Heart left ventricle (tissue), 13 donors: ENCODE data around the gene ACVRL1.

Source experiments
- POLR2A ChIP-seq, 2 donors: fragments of 450-650 bp; IDR thresholded peaks; one replicate each; pipeline ENCODE4 v1.6.1; 2017; ENCODE audit warnings: antibody characterized with exemption in 2 of 2, mild to moderate bottlenecking in 2 of 2, moderate library complexity in 2 of 2
- TF ChIP-seq, protein P1 (sequence below), 12 donors: fragments of 200-600 bp; sonication (generic) in 4 of 12; IDR thresholded peaks; one replicate each; pipeline versions ENCODE4 v1.5.0 to v1.8.0; 2018 to 2022; ENCODE audit warnings: antibody characterized with exemption in 12 of 12, mild to moderate bottlenecking in 5 of 12
- donor health status: ischemic (EF 13 %, LVEDD 7.1; RV severe dilation, severe dysfunction).
- donor health status: DM: no; HTN: yes; CAD: no.
- donor health status: DM: no; HTN: no; CAD: no.
- donor health status: ischemic (EF 25% LVEDD 6.9; RV normal size, moderate dysfunction).
- donor health status: ischemic (EF 25% LVEDD 5.7; RV mildly dilated, moderate dysfunction).
- donor health status: ischemic (EF 35%, LVEDD 5.7; RV mildly dilated, moderate dysfunction).
- donor health status: nonischemic (EF 11% LVEDD 7.7; RV severe dilation, severe dysfunction).
- donor health status: DM: yes; HTN: yes; CAD: no.
- donor health status: PGD.
- donor health status: ischemic (EF 29% LVEDD 5.4; RV normal size, mild dysfunction).
- donor health status: nonischemic (EF 23%, LVEDD 6.1; RV moderate dilation, normal function).

DNA sequence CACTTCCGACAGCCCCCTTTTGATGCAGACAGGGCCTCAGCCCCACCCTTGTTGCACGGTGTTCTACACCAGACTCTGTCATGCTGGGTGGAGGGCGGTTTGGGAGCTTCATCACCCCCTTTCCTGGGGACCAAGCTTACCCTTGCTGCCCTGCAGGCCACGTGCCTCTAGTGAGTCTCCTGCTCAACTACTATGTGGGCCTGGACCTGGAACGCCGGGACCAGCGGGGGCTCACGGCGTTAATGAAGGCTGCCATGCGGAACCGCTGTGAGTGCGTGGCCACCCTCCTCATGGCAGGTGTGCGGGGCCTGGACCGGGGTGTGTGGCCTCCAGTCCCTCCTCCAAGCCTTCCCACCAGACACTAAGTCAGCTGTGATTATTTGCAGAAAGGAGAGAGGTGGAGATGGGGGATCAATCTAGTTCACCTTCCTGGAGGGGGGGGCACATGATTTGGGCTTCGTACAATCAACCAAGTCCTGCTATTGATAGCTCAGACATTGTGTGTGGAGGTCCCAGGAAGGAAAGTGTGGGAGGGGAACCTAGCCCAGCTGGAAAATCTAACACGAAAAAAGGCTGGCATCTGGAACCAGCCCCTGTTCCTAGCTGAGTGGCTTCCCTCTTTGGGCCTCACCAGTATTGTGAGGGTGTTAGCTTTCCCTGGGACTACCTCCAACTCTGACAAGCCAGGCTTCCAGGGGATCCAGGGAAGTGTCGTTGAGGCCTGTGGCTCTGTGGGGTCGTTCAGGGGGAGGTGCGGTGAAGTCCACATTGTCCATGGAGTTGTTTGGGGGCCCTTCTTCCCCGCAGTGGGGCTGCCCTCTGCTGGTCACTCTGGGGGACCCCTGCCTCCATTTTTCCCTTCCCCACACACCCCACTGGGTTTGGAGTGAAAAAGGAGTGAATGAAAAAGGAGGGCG, 17.8 kb upstream of the ACVRL1 start:
- TF ChIP-seq, protein P1, sequence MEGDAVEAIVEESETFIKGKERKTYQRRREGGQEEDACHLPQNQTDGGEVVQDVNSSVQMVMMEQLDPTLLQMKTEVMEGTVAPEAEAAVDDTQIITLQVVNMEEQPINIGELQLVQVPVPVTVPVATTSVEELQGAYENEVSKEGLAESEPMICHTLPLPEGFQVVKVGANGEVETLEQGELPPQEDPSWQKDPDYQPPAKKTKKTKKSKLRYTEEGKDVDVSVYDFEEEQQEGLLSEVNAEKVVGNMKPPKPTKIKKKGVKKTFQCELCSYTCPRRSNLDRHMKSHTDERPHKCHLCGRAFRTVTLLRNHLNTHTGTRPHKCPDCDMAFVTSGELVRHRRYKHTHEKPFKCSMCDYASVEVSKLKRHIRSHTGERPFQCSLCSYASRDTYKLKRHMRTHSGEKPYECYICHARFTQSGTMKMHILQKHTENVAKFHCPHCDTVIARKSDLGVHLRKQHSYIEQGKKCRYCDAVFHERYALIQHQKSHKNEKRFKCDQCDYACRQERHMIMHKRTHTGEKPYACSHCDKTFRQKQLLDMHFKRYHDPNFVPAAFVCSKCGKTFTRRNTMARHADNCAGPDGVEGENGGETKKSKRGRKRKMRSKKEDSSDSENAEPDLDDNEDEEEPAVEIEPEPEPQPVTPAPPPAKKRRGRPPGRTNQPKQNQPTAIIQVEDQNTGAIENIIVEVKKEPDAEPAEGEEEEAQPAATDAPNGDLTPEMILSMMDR (IDR thresholded peaks at IDR 0.05) = peak in 3 of 12 donors; percentile 10 to 13 (median 12)
- no peak for TF ChIP-seq POLR2A (IDR thresholded peaks at IDR 0.05)
